GM12865 (cell line): Measurements from ENCODE around the gene ADAM20.
"Not testable (repeated sequence)": the region's sequence is repeated elsewhere in the genome, so short reads cannot be mapped to it uniquely, and the experiment has no call there.

ENCODE experiments used
- DNase-seq: peaks from one replicate; pipeline ENCODE4 v3.0.0; 2010; ENCODE audit warnings: low read depth
- H3K4me3 ChIP-seq: 2 replicates; pipeline ENCODE4 v1.5.1; 2011; ENCODE audit warnings: mild to moderate bottlenecking, low read depth, low read length, control low read depth
- CTCF ChIP-seq: IDR thresholded peaks from 2 replicates; pipeline ENCODE4 v1.5.1; 2011; ENCODE audit warnings: low read length, control low read depth, low read depth, inconsistent platforms; ENCODE audit not compliant: insufficient read depth; ENCODE audit errors: missing control alignments

Gene ADAM20

DNA sequence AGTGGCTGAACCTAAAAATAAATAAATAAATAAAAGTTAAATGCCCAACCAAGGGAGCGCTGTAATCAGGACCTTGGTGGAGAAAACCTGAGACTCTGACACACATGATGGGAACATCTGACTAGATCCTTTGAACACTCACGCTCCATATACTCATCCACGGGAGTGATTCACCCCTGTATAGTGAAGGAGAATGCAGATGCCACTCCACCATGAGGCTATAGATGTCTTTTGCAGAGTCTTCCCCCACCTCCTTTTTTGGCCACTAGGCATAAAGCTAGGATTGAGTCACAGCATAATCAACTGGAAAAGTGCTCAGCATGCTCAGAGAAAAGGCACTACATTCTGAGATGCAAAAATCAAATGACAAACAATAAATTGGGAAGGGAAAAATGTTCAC is 19.0 kb downstream of the ADAM20 start:
- DNase-seq: no peak
- no peak for TF ChIP-seq CTCF
- no peak overlapping the region for H3K4me3 ChIP-seq

GRCh38 chr14:70514168-70515069 is 20.4 kb downstream of the ADAM20 start:
- no peak for TF ChIP-seq CTCF
- no peak overlapping the region for H3K4me3 ChIP-seq
- DNase-seq: peak; percentile 2

DNA sequence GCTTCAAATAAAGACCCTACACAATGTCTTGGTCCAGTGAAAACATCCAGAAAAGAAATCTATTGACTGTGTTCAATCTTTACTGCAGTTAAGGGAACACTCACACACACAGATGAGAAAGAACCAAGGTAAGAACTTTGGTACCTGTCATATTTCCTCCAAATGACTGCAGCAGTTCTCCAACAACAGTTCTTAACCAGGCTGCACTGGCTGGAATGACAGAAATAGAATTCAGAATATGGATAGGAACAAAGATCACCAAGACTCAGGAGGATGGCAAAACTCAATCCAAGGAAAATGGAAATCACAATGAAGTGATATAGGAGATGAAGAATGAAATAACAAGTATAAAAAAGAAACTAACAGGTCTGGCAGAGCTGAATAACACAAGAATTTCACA is 36.6 kb downstream of the ADAM20 start:
- TF ChIP-seq CTCF: no peak
- DNase-seq: no peak
- no peak overlapping the region for H3K4me3 ChIP-seq

GRCh38 chr14:70489579-70490200 is 45.1 kb downstream of the ADAM20 start:
- no peak for TF ChIP-seq CTCF
- no peak overlapping the region for H3K4me3 ChIP-seq
- DNase-seq: no peak

GRCh38 chr14:70477356-70478105 is 57.3 kb downstream of the ADAM20 start:
- not testable (repeated sequence) for H3K4me3 ChIP-seq

GRCh38 chr14:70475459-70475858 is 59.3 kb downstream of the ADAM20 start:
- DNase-seq, H3K4me3 ChIP-seq: not testable (repeated sequence)

More at GRCh38 chr14:70477356-70478105, 57.3 kb downstream of the ADAM20 start:
- DNase-seq: not testable (repeated sequence)

DNA sequence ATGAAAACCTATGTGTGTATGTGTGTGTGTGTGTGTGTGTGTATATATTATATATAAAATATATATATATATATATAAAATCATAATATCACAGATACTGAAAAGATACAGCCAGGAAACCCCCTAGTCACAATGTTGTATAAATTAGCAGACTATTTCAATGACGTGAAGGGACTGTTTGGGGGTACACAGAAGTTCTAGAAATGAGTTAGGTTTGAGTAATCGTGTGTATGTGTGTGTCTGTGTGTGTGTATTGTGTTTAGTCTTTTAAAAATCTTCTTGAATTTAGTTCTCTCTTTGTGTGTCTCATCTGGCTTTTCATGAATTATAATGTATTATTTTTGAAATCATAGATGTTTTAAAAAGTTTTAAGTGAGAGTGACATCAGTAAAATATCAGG is 61.0 kb downstream of the ADAM20 start:
- no peak for DNase-seq
- no peak for TF ChIP-seq CTCF
- no peak overlapping the region for H3K4me3 ChIP-seq
